ENCODE measurements around the gene RPS21. TPM values are rescaled to one million over a fixed set of nuclear protein-coding genes. Genes with fewer than 3 reads are reported as not detected.

Gene RPS21
- total RNA-seq, 1 donor from 2014 or later: 830 TPM

DNA sequence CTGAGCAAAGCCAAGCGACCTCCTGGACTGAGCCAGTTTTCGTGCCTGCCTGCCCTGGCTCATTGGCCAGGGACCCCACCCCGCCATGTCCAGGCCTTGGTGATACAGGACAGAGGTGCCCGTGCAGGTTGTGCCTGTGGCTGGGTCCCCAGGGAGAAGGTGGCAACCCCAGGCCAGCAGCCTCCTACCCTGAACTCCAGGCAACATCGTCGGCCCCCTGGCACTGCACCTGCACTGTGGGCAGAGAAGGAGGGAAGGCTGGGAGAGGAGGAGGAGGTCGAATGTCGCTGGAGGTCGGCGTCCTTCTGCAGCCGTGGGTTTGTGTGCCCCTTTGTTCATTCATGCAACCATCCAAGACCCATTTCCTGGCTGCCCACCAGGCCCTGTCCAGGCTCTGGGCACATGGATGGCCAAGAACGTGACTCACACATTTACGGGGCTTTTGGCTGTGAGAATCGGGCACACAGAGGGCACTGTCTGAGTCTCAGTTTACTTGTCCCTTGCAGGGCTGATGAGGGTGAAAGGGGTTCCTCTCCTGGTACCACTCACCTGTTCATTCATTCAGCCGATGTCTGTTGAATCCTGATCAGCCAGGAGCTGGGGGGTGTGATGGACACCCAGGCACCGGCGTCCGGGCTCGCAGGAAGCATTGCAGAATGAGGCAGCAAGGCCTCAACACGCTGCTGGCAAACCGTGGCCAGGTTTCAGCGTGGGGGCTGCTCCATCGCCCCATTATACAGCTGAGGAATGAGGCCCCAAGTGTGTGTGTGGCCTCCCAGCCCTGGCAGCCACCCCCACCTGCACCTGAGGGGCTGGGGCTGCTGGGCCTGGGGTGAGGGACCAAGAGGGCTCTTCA is 42.8 kb downstream of the RPS21 start:
- Mint-ChIP-seq H3K27ac (ENCODE audit: unreplicated experiment) (no peak overlapping the region), H3K36me3 (ENCODE audit: low read depth) (no peaks in the 10 kb centered on the region), H3K4me3 (ENCODE audit: unreplicated experiment) (no peak overlapping the region), H3K4me1 (ENCODE audit: low read depth) (no peaks in the 10 kb centered on the region), H3K9me3 (ENCODE audit: low read depth) (no peaks in the 10 kb centered on the region), H3K27me3 (ENCODE audit: low read depth) (peaks cover 26% of the 10 kb centered on the region)
- TF ChIP-seq, protein P1, sequence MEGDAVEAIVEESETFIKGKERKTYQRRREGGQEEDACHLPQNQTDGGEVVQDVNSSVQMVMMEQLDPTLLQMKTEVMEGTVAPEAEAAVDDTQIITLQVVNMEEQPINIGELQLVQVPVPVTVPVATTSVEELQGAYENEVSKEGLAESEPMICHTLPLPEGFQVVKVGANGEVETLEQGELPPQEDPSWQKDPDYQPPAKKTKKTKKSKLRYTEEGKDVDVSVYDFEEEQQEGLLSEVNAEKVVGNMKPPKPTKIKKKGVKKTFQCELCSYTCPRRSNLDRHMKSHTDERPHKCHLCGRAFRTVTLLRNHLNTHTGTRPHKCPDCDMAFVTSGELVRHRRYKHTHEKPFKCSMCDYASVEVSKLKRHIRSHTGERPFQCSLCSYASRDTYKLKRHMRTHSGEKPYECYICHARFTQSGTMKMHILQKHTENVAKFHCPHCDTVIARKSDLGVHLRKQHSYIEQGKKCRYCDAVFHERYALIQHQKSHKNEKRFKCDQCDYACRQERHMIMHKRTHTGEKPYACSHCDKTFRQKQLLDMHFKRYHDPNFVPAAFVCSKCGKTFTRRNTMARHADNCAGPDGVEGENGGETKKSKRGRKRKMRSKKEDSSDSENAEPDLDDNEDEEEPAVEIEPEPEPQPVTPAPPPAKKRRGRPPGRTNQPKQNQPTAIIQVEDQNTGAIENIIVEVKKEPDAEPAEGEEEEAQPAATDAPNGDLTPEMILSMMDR (IDR thresholded peaks at IDR 0.05): no peak
- DNase-seq (ENCODE audit: low spot score): no peak

DNA sequence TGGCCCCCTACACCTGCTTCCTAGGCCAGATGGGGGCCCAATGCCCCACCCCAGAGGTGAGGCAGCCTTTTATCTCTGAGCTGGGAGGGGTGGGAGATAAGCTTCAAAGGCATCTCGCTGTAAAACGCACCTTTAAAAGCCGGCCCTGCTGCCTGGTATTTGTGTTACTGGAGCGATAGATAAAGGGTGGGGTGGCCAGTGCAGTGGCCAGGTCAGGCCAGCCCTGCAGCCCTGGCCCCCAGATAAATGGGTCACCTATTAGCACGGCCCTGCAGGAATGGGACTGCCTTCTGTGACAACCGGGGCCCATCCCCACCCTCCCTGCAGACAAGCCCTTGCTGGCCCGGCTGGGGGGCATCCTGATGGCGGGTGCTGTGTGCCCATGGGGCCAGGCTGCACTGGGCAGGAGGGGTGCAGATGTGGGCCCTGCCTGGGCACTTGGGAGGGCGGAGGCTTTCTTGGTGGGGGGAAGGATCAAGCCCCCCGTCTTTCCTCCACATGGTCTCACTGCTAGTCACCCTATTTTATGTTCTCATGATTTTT is 43.5 kb downstream of the RPS21 start:
- no peaks in the 10 kb centered on the region for H3K4me1 Mint-ChIP-seq (ENCODE audit: low read depth)
- H3K36me3 Mint-ChIP-seq (ENCODE audit: low read depth): no peaks in the 10 kb centered on the region
- no peak overlapping the region for H3K27ac Mint-ChIP-seq (ENCODE audit: unreplicated experiment)
- DNase-seq (ENCODE audit: low spot score): no peak
- no peaks in the 10 kb centered on the region for H3K9me3 Mint-ChIP-seq (ENCODE audit: low read depth)
- H3K4me3 Mint-ChIP-seq (ENCODE audit: unreplicated experiment): no peak overlapping the region
- TF ChIP-seq, protein P1 (IDR thresholded peaks at IDR 0.05): no peak
- peaks cover 31% of the 10 kb centered on the region for H3K27me3 Mint-ChIP-seq (ENCODE audit: low read depth)

DNA sequence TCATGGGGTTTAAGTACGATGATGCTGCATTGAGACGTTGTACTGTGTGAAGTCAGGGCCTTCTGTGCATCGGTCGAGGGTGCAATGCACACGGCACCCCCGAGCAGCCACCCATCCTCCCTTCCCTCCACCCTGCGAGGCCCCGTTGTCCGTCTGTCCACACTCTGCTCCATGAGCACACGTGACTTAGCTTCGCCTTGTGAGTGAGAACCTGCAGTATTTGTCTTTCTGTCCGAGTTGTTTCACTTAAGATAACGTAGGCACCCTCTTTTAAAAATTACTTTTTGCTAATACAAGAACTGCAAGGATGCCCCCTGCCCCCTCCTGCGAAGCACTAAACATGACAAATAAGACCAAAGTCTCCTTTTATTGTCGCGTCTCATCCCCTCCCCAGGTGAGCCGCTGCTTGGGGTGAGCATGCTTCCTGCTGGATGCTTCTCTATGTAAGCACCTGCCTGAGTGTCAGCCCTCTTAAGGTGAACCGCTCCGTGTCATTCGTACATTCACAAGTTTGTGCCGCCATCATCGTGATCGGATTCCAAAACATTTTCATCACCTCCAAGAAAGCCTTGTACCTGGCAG is 44.1 kb downstream of the RPS21 start:
- no peaks in the 10 kb centered on the region for H3K9me3 Mint-ChIP-seq (ENCODE audit: low read depth)
- H3K27me3 Mint-ChIP-seq (ENCODE audit: low read depth): peaks cover 37% of the 10 kb centered on the region
- DNase-seq (ENCODE audit: low spot score): no peak
- no peak overlapping the region for H3K4me3 Mint-ChIP-seq (ENCODE audit: unreplicated experiment)
- TF ChIP-seq, protein P1 (IDR thresholded peaks at IDR 0.05): no peak
- H3K27ac Mint-ChIP-seq (ENCODE audit: unreplicated experiment): no peak overlapping the region
- no peaks in the 10 kb centered on the region for H3K36me3 Mint-ChIP-seq (ENCODE audit: low read depth)
- H3K4me1 Mint-ChIP-seq (ENCODE audit: low read depth): no peaks in the 10 kb centered on the region

DNA sequence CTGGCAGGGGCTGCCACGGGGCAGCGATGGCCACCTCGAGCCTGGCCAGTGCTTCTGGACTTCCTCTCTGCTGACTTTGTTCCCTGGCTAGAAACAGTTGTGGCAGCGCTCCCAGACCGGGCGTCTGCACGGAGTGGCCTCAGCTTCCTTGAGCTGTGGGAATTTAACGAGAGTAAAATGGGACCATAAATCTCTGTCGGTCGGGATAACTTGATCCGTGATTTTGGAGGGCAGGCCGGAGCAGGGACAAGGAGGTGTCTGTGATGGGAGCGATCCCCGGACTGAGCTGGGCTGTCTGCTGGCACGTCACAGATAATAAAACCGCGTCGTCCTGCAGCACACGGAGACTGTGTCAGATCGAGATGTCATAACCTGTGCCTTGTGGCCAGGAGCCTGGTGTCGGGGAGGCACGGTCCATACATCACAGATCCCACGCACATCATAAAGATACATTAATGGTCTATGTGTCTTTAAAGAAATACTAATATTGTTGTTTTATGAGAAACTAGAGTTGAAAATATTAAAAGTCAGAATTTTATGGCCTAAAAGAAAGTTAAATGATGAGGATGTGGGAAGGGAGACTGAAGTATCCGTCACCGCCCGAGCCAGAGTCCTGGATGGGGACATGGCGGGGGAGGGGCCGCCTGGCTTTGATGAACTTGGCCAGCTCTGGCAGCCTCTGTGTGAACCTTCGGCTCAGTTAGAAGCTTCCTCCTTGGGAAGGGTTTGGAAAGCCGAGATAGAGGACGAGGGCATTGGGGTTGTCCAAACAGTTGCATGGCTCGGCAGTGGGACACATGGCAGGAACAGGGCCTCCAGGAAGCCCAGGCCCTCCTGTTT is 47.0 kb downstream of the RPS21 start:
- TF ChIP-seq, protein P1 (IDR thresholded peaks at IDR 0.05): no peak
- H3K36me3 Mint-ChIP-seq (ENCODE audit: low read depth): no peaks in the 10 kb centered on the region
- peaks cover 40% of the 10 kb centered on the region for H3K27me3 Mint-ChIP-seq (ENCODE audit: low read depth)
- no peak for DNase-seq (ENCODE audit: low spot score)
- no peaks in the 10 kb centered on the region for H3K9me3 Mint-ChIP-seq (ENCODE audit: low read depth)
- no peak overlapping the region for H3K4me3 Mint-ChIP-seq (ENCODE audit: unreplicated experiment)
- no peak overlapping the region for H3K27ac Mint-ChIP-seq (ENCODE audit: unreplicated experiment)
- no peaks in the 10 kb centered on the region for H3K4me1 Mint-ChIP-seq (ENCODE audit: low read depth)

DNA sequence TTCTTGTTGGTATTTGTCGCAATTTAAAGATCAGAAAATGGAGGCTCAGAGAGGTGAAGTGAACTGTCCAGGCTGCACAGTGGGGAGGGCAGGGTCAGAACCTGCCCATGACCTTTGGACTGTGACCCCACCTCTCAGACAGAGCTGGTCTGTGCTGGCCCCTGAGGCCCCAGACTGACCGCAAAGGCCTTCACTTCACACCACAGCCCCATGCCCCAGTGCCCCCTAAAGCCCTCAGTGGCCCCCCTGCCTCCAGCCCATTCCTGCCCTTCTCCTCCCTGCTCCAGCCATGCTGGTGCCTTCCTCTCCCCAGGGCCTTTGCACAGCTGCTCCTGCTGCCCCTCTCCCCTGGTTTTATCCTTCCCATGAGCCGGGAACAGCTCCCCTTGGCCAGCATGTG is 49.8 kb downstream of the RPS21 start:
- peaks cover 38% of the 10 kb centered on the region for H3K27me3 Mint-ChIP-seq (ENCODE audit: low read depth)
- H3K36me3 Mint-ChIP-seq (ENCODE audit: low read depth): no peaks in the 10 kb centered on the region
- no peak overlapping the region for H3K4me3 Mint-ChIP-seq (ENCODE audit: unreplicated experiment)
- TF ChIP-seq, protein P1 (IDR thresholded peaks at IDR 0.05): no peak
- H3K9me3 Mint-ChIP-seq (ENCODE audit: low read depth): no peaks in the 10 kb centered on the region
- no peak for DNase-seq (ENCODE audit: low spot score)
- H3K4me1 Mint-ChIP-seq (ENCODE audit: low read depth): no peaks in the 10 kb centered on the region
- H3K27ac Mint-ChIP-seq (ENCODE audit: unreplicated experiment): no peak overlapping the region
